PC-9 (cell line): ENCODE results near the gene SMAD6. TPM values are rescaled to one million over a fixed set of nuclear protein-coding genes. Genes with fewer than 3 reads are reported as not detected.
A peak's percentile ranks its signal among the peaks of the same experiment; 100 is the strongest.

ENCODE experiments used
- BruUV-seq: library from RNA; stranded (reverse); fragments of 400-500 nt; replicated peaks from 2 replicates; lab custom pipeline; 2021; lab: Mats Ljungman, UMichigan
- CTCF ChIA-PET: fragments of 300-600 bp; sonication (Branson Sonifier 250); formaldehyde crosslinking; loops from one replicate; lab custom pipeline; 2022; ENCODE audit warnings: antibody characterized with exemption; lab: Charles Lee
- POLR2A ChIA-PET: fragments of 300-600 bp; sonication (Branson Sonifier 250); formaldehyde crosslinking; loops from one replicate; lab custom pipeline; 2022; ENCODE audit warnings: antibody characterized with exemption; ENCODE audit not compliant: unreplicated experiment; lab: Charles Lee
- DNase-seq, 2 experiments: peaks; one replicate each; pipeline versions ENCODE4 v3.0.0 to v3.0.0-alpha.2; 2015 to 2022; ENCODE audit warnings: mixed read lengths in 1 of 2
- H2AFZ ChIP-seq: fragments of 200-600 bp; sonication (generic); 2 replicates; pipeline ENCODE4 v1.8.1; 2017; ENCODE audit warnings: antibody characterized with exemption
- H3F3A ChIP-seq: fragments of 200-600 bp; sonication (generic); 2 replicates; pipeline ENCODE4 v1.8.1; 2017; ENCODE audit warnings: antibody characterized with exemption, mild to moderate bottlenecking, low read depth; ENCODE audit not compliant: insufficient read depth
- H3K27ac ChIP-seq: fragments of 200-600 bp; sonication (generic); 2 replicates; pipeline ENCODE4 v1.6.1; 2016; ENCODE audit warnings: mixed run types
- H3K27me3 ChIP-seq: fragments of 200-600 bp; sonication (generic); 2 replicates; pipeline ENCODE4 v1.6.1; 2016; ENCODE audit warnings: low read depth, mixed run types; ENCODE audit not compliant: insufficient read depth
- H3K36me3 ChIP-seq: fragments of 200-600 bp; sonication (generic); 2 replicates; pipeline ENCODE4 v1.6.1; 2016; ENCODE audit warnings: low read depth, mixed run types
- H3K4me1 ChIP-seq: fragments of 200-600 bp; sonication (generic); replicated peaks from 2 replicates; pipeline ENCODE4 v1.6.1; 2016; ENCODE audit warnings: mixed run types; ENCODE audit not compliant: insufficient read depth
- H3K4me2 ChIP-seq: fragments of 200-600 bp; sonication (generic); 2 replicates; pipeline ENCODE4 v1.6.1; 2017; ENCODE audit warnings: mixed run types
- H3K4me3 ChIP-seq: fragments of 200-600 bp; sonication (generic); 2 replicates; pipeline ENCODE4 v1.6.1; 2016; ENCODE audit warnings: mixed run types
- H3K79me2 ChIP-seq: fragments of 200-600 bp; sonication (generic); 2 replicates; pipeline ENCODE4 v1.6.1; 2017; ENCODE audit warnings: low read depth, mixed run types
- H3K9me2 ChIP-seq: fragments of 200-600 bp; sonication (generic); 2 replicates; pipeline ENCODE4 v1.8.1; 2017; ENCODE audit warnings: mild to moderate bottlenecking; ENCODE audit not compliant: insufficient read depth
- H3K9me3 ChIP-seq: fragments of 200-600 bp; sonication (generic); 2 replicates; pipeline ENCODE4 v1.8.1; 2016; ENCODE audit warnings: low read depth; ENCODE audit not compliant: insufficient read depth
- H4K20me1 ChIP-seq: fragments of 200-600 bp; sonication (generic); 2 replicates; pipeline ENCODE4 v1.8.1; 2017; ENCODE audit not compliant: insufficient read depth
- EZH2 ChIP-seq: fragments of 200-600 bp; sonication (generic); IDR thresholded peaks from 2 replicates; pipeline ENCODE4 v1.8.0; 2017; ENCODE audit warnings: antibody characterized with exemption, low read depth
- intact Hi-C: fragments of 100-400 bp; cut with micrococcal nuclease; formaldehyde crosslinking; loops from one replicate; pipeline ENCODE4 v1.10.0; 2022; ENCODE audit not compliant: unreplicated experiment
- total RNA-seq: library from RNA; stranded (reverse); gene quantifications from 2 replicates; pipeline ENCODE4 v1.2.3, GENCODE V29; 2021
- TF ChIP-seq, protein P1 (sequence below): fragments of 200-600 bp; sonication (generic); conservative IDR thresholded peaks from 2 replicates; pipeline ENCODE4 v1.6.1; 2017; ENCODE audit warnings: mixed run types, antibody characterized with exemption, mild to moderate bottlenecking, moderate library complexity

The SMAD6 gene
- total RNA-seq, 1 experiment from 2014 or later = 7.1 TPM

DNA sequence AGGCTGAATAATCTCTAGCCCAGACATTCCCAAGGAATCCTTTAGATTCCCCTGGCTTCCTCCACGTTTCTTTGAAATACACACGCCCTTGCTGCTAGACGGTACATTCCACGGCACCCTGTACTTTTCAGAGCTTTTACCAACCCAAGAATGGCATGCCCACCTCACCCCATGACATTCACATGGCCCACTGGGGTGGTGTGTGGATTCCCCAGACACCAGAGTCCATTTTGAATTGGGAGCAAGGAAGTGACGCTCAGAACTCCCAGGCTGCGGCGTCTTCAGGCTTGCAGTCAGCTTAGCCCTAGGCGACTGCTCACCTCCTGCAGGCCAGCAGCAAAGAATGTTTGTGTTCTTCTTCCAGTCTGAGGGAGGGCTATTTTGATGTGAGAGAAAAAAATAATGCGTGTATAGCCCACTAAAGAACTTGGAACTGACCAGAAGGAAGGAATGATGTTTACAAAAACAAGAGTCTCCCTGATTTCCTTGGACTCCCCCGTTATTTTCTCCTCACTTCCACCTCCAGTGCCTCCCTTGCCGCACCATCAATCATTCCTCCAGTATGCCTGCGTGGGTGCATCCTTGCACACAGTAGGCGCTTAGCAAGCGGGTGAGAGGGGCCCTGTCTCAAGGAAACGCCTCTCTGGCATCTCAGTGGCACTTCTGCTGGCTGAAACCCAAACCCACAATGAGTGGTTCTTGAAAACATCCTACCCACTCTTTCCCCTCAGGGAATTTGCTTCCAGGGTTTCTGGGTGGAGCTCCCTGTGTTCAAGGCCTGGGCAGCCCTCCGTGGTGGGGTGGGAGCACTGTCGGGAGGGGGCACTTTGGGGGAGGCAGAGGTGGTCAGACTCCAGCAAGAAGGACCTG, 59.9 kb downstream of the SMAD6 start:
- peaks cover 95% of the 10 kb centered on the region for H3K4me1 ChIP-seq
- H3K36me3 ChIP-seq = no peaks in the 10 kb centered on the region
- no peak overlapping the region for H2AFZ ChIP-seq
- POLR2A ChIA-PET = interaction anchor here (0.5 to 0.7 kb wide), 4 partner anchors 13 to 129 kb away, joined by 3 to 17 read pairs (median 5); no protein-coding TSS in a partner anchor
- H3K4me2 ChIP-seq = peak overlapping the region; percentile 44
- H3K27ac ChIP-seq = no peak overlapping the region
- no peaks in the 10 kb centered on the region for H3K9me3 ChIP-seq
- 0 out of 2 replicates have a peak, but pooled peaks cover 9% of the 10 kb centered on the region for H3K79me2 ChIP-seq
- intact Hi-C loops = no loop called here
- no peak for DNase-seq
- H4K20me1 ChIP-seq = no peaks in the 10 kb centered on the region
- no peak for TF ChIP-seq EZH2
- TF ChIP-seq, protein P1, sequence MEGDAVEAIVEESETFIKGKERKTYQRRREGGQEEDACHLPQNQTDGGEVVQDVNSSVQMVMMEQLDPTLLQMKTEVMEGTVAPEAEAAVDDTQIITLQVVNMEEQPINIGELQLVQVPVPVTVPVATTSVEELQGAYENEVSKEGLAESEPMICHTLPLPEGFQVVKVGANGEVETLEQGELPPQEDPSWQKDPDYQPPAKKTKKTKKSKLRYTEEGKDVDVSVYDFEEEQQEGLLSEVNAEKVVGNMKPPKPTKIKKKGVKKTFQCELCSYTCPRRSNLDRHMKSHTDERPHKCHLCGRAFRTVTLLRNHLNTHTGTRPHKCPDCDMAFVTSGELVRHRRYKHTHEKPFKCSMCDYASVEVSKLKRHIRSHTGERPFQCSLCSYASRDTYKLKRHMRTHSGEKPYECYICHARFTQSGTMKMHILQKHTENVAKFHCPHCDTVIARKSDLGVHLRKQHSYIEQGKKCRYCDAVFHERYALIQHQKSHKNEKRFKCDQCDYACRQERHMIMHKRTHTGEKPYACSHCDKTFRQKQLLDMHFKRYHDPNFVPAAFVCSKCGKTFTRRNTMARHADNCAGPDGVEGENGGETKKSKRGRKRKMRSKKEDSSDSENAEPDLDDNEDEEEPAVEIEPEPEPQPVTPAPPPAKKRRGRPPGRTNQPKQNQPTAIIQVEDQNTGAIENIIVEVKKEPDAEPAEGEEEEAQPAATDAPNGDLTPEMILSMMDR = no peak
- H3K9me2 ChIP-seq = no peaks in the 10 kb centered on the region
- H3F3A ChIP-seq = peaks cover 52% of the 10 kb centered on the region
- H3K27me3 ChIP-seq = no peaks in the 10 kb centered on the region
- CTCF ChIA-PET = no interaction called here
- no peak overlapping the region for H3K4me3 ChIP-seq
- BruUV-seq = no TSS peak

GRCh38 chr15:66763186-66764071, 61.4 kb downstream of the SMAD6 start:
- Histone ChIP-seq H3K36me3 (no peaks in the 10 kb centered on the region), H3K9me2 (no peaks in the 10 kb centered on the region), H4K20me1 (no peaks in the 10 kb centered on the region), H3K9me3 (no peaks in the 10 kb centered on the region), H2AFZ (no peak overlapping the region), H3K79me2 (peaks cover 21% of the 10 kb centered on the region; the same call in 1 of the 2 replicates), H3K27ac (peak overlapping the region; percentile 19; the same call in 1 of the 2 replicates), H3F3A (peaks cover 50% of the 10 kb centered on the region), H3K4me3 (no peak overlapping the region), H3K27me3 (no peaks in the 10 kb centered on the region), H3K4me2 (peak overlapping the region; percentile 44), H3K4me1 (peaks cover 88% of the 10 kb centered on the region)
- ChIA-PET CTCF (no interaction called here), POLR2A (interaction anchor here (0.6 to 0.8 kb wide), 2 partner anchors 43 to 1397 kb away, joined by 7 to 14 read pairs; no protein-coding TSS in a partner anchor)
- intact Hi-C loops = loop anchor here (1.0 kb wide), 1 partner anchor 61 kb away; the partner anchor contains the start of gene SMAD6
- peak; percentile 63 to 92 for DNase-seq
- BruUV-seq = no TSS peak
- TF ChIP-seq, protein P1 = no peak
- no peak for TF ChIP-seq EZH2
